ENCODE data around the gene SCG5.
"Not testable (repeated sequence)": the region's sequence is repeated elsewhere in the genome, so short reads cannot be mapped to it uniquely, and the experiment has no call there.

SCG5 gene

GRCh38 chr15:32641517-32642059, at the start of gene SCG5:
Gene SCG5 (plus strand): TSS chr15:32641710. CDS start chr15:32643593, 1,883 bp downstream.
- no peak for DNase-seq

GRCh38 chr15:32593151-32593550, 48.4 kb upstream of the SCG5 start, which contains the start of gene GOLGA8N:
Gene GOLGA8N (plus strand): TSS chr15:32593456.
- DNase-seq, result not testable (repeated sequence)

DNA sequence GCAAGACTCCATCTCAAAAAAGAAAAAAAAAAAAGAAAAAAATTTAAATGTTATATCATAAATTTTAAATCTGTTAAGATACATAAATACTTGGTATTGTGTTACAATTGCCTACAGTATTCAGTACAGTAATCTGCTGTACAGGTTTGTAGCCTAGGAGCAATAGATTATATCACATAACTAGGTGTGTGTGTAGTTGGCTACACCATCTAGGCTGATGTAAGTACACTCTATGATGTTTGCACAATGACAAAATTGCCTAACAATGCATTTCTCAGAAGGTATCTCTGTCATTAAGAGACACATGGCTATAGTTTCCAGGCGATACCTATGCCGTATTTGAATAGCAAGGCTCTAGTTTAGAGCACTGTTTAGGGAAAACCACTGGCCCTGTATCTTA, 32.0 kb upstream of the SCG5 start:
- DNase-seq, result not testable (repeated sequence)

GRCh38 chr15:32610719-32611118, 30.8 kb upstream of the SCG5 start:
- DNase-seq, result peak; percentile 9

DNA sequence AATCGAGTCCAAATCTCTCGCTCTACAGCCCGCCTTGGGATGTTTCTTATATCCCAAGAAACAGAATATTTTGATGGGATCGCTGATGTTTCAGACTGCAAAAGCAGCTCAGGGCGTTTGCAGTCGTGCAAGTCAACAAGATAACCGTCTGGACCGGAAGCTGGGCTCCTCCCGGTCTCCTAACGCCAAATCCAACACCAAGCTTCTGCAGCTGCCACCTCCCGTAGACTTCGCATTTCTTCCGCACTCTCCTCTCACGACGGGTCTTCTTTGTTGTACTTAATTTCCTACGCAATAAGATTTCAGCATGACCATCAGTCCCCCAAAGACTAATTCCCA, 26.8 kb upstream of the SCG5 start:
- DNase-seq, result not testable (repeated sequence)

DNA sequence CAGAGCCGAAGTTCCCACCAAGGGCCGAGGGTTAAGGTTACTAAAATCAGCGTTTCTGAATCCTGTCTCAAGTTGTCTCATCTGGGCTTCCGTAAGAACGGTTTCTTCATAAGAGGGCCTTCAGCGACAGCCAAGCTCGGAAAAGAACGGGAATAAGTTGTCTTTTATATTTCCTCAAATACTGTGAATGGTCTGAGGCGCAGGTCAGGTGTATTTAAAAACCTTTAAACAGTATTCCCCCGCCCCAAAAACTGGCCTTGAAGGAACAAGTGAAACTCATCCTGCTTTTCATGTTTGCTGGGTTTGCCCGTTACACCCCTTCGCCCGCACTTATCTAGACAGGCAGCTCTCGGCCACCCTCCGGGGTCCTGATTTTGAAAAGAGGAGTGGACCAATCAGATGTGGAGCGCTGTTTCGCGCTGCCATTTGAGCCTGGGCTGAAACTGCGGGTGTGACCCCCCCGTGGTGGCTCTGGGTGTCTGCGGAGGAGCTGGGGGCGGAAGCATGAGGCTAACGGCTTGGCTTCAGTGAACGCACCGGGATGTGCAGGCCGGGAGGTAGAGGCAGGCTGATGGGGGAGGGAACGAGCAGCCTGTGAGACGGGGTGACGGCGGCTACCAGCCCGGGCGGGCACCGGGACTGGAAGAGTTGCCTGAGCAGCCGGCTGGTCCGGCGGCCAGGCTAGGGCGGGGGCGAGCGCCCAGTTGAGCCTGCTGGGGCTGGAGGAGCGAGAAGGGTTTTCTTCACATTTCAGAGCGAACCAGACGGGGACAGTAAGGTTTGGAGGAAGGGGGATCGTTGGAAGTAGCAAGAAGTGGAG, 26.2 kb upstream of the SCG5 start, which contains the start of gene ARHGAP11A:
ARHGAP11A (plus strand) TSS at position 454 of the 820 bp plus-strand sequence. CDS start 708 bp downstream, outside the sequence.
- peak; percentile 82 for DNase-seq

GRCh38 chr15:32615871-32616426, 25.6 kb upstream of the SCG5 start:
- not testable (repeated sequence) for DNase-seq

DNA sequence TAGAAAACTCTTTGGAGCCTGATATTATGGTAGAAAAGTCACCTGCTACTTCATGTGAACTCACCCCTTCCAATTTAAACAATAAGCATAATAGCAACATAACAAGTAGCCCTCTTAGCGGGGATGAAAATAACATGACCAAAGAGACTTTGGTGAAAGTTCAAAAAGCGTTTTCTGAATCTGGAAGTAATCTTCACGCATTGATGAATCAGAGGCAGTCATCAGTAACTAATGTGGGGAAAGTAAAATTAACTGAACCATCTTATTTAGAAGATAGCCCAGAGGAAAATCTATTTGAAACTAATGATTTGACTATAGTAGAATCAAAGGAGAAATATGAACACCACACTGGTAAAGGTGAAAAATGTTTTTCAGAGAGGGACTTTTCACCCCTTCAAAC, 5.1 kb upstream of the SCG5 start:
- no peak for DNase-seq

DNA sequence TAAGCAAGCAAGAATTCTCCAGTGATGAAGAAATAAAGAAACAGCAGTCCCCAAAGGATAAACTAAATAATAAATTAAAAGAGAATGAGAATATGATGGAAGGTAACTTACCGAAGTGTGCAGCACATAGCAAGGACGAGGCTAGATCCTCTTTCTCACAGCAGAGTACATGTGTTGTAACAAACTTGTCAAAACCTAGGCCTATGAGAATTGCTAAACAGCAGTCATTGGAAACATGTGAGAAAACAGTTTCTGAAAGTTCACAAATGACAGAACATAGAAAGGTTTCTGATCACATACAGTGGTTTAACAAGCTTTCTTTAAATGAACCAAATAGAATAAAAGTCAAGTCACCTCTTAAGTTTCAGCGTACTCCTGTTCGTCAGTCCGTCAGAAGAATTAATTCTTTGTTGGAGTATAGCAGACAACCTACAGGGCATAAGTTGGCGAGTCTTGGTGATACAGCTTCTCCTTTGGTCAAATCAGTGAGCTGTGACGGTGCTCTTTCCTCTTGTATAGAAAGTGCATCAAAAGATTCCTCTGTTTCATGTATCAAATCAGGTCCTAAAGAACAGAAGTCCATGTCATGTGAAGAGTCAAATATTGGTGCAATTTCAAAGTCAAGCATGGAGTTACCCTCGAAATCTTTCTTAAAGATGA, 4.5 kb upstream of the SCG5 start:
- DNase-seq, result no peak

- no peak for DNase-seq
These were observed 3.8 kb upstream of the SCG5 start for GRCh38 chr15:32637704-32638103.

DNA sequence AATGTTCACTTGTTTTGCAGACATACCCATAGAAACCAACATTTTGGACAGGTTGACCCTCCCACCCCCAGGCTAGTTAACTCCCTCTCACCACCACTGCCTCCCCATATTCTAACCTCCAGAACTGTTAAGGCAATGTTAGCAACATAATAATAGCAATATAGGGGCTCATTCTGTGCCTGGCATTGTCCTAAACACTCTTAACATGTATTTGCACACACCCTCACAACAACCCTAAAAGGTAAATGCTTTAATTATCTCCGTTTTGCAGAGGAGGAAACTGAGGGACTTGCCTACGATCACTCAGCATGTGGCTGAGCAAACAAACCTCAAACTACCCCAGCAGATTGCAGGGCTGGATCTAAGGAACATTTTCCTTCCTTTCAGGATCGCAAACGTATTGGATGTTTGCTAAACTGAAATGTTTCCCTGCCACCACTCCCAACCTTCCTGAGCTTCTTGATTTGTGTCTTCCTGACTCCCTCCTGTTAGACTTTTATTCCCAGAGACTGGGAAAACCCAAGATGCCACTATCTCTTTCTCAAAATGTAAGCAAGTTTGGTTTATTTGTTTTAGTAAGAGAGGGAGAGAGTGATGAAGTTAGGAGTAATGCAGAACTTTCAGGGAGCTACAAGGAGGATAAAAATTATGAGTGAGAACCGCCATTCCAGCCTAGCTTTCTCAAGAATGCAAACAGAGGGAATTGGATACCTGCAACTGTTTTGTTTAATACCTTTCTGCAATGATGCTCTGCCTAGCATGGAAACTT, 1.3 kb downstream of the SCG5 start:
- no peak for DNase-seq

DNA sequence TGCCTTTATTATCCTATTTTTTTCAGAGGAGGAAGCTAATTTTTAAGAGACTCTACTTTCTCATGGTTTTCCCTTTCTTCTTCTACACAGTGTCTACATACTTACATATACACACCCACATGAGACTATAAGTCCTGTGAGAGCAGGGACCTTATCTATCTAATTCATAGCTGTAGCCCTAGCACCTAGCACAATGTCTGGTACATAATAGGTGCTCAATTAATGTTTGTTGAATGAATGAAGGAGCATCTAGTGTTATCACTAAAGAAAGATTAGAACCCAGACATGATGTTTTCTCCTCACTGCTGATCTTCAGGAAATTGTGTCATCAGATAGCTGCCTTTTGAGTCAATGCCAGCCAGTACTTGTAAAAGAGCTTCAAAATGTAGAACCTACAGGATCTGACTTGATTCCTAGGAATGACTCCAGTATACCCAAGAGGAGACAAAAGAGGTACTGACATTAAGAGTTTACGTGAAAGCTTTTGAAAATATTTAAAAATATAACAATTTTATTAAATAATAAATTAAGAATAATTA, 2.5 kb downstream of the SCG5 start:
- DNase-seq, result no peak

DNA sequence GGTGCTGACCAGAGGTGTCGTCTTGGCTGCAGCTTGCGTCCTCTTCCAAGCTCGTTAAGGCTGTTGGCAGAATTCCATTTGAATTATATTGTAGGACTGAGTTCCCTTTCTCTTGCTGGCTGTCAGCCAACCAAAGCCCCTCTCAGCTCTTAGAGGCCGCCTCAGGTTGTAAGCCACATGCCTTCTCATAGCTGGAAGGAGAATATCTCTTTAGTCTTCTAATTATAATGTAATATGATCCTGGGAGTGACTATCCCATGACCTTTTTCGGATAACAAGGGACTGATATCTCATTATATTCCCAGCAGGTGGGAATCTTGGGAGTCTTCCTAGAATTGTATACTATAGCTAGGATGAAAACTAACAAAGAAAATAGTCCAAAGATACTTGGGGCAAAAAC, 4.8 kb downstream of the SCG5 start:
- DNase-seq, result no peak

GRCh38 chr15:32649342-32649741, 7.8 kb downstream of the SCG5 start:
- no peak for DNase-seq

DNA sequence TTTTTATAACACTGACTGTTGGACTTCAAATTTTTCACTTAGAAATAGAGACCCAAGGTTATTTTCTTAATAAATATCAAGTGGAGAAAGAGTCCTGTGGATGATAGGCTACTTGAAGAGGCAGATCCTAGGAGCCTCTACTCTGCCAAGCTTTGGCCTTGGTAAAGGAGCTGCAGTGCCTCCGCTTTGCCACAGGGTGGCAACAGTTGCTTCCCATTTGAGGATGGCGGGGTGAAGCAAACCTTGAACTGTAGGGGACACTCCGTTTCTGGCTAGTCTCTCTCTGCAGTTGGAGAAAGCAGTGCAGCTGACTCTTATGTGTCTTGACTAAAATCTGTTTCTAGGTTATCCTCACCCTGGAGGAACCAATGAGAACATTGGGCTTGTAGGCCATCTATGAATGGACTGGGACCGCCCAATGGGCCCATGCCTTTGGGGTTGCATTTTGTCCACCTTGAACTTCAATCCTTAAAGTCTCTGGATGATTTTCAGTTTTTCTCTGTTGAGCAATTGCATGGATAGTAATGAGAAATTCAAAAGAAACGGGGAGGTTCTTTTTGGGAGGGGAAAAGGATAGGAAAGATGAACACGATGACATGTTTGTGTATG, 9.8 kb downstream of the SCG5 start:
- DNase-seq, result peak; percentile 50

GRCh38 chr15:32652178-32652577, 10.7 kb downstream of the SCG5 start:
- no peak for DNase-seq

- DNase-seq, result no peak
These were observed 14.6 kb downstream of the SCG5 start for GRCh38 chr15:32656091-32656490.

GRCh38 chr15:32656496-32656895, 15.0 kb downstream of the SCG5 start:
- no peak for DNase-seq

DNA sequence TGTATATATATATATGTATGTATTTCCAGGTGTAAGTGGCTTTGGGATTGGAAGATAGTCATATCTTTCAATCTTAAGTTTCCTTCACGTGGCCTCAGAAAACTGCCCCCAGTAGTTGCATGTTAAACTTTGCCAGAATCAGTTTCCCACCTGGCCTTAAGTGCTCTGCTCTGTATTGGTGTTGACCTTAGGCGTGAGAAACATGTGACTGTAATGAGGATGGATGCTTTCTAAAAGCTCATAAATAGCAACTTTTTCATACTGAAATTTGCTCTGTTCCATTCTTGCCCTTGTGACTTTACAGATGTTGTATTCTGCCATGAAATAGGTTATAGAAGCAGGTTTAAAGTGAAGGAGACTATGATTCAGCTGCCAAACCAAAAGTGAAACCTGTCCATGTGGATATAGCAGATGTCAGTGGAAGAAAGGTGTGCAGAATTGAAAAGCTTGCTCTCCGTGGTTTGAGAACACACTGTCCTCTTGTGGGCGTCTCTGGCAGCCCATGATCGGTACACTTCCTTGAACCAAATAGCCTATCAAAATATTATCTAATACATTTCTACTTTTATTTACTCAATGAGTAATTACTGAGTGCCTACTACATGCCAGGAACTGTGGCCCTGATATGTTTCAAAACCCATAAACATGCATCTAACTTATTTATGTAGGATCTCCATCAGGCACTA, 15.8 kb downstream of the SCG5 start:
- DNase-seq, result peak; percentile 6

GRCh38 chr15:32657941-32658340, 16.4 kb downstream of the SCG5 start:
- no peak for DNase-seq
